Rectal smooth muscle tissue (tissue), 1 donor: ENCODE results near the gene SPECC1.
"Not testable (repeated sequence)": the region's sequence is repeated elsewhere in the genome, so short reads cannot be mapped to it uniquely, and the experiment has no call there.

Experiments used
- H3K27ac ChIP-seq: one replicate; pipeline ENCODE4 v1.7.0; 2013; ENCODE audit warnings: low read depth, low read length, inconsistent platforms
- H3K27me3 ChIP-seq: one replicate; pipeline ENCODE4 v1.7.0; 2013; ENCODE audit warnings: low read length; ENCODE audit not compliant: control insufficient read depth, insufficient read depth
- H3K36me3 ChIP-seq: one replicate; pipeline ENCODE4 v1.7.0; 2013; ENCODE audit warnings: low read length; ENCODE audit not compliant: control insufficient read depth, insufficient read depth
- H3K4me1 ChIP-seq: one replicate; pipeline ENCODE4 v1.7.0; 2013; ENCODE audit warnings: low read length; ENCODE audit not compliant: control insufficient read depth, insufficient read depth
- H3K4me3 ChIP-seq: one replicate; pipeline ENCODE4 v1.7.0; 2013; ENCODE audit warnings: low read length
- H3K9ac ChIP-seq: one replicate; pipeline ENCODE4 v1.7.0; 2013; ENCODE audit warnings: low read length

SPECC1 gene, protein sequence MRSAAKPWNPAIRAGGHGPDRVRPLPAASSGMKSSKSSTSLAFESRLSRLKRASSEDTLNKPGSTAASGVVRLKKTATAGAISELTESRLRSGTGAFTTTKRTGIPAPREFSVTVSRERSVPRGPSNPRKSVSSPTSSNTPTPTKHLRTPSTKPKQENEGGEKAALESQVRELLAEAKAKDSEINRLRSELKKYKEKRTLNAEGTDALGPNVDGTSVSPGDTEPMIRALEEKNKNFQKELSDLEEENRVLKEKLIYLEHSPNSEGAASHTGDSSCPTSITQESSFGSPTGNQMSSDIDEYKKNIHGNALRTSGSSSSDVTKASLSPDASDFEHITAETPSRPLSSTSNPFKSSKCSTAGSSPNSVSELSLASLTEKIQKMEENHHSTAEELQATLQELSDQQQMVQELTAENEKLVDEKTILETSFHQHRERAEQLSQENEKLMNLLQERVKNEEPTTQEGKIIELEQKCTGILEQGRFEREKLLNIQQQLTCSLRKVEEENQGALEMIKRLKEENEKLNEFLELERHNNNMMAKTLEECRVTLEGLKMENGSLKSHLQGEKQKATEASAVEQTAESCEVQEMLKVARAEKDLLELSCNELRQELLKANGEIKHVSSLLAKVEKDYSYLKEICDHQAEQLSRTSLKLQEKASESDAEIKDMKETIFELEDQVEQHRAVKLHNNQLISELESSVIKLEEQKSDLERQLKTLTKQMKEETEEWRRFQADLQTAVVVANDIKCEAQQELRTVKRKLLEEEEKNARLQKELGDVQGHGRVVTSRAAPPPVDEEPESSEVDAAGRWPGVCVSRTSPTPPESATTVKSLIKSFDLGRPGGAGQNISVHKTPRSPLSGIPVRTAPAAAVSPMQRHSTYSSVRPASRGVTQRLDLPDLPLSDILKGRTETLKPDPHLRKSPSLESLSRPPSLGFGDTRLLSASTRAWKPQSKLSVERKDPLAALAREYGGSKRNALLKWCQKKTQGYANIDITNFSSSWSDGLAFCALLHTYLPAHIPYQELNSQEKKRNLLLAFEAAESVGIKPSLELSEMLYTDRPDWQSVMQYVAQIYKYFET

GRCh38 chr17:20009302-20010098, at the start of gene SPECC1:
Gene SPECC1 (plus strand): TSS chr17:20009359. CDS start chr17:20096652, 87,293 bp downstream.
- peaks cover 11% of the 10 kb centered on the region for H3K27me3 ChIP-seq
- H3K27ac ChIP-seq, result no peak within 1 kb of the TSS

GRCh38 chr17:19962954-19963353, 46.2 kb upstream of the SPECC1 start:
- H3K4me3 ChIP-seq, H3K27me3 ChIP-seq, H3K27ac ChIP-seq, H3K36me3 ChIP-seq, H3K9ac ChIP-seq, H3K4me1 ChIP-seq: not testable (repeated sequence)

More at GRCh38 chr17:20009302-20010098, at the start of gene SPECC1:
- Histone ChIP-seq H3K4me3 (peak within 1 kb of the TSS; percentile 87), H3K36me3 (no peaks in the 10 kb centered on the region), H3K4me1 (peaks cover 5% of the 10 kb centered on the region), H3K9ac (peak within 1 kb of the TSS; percentile 11)

DNA sequence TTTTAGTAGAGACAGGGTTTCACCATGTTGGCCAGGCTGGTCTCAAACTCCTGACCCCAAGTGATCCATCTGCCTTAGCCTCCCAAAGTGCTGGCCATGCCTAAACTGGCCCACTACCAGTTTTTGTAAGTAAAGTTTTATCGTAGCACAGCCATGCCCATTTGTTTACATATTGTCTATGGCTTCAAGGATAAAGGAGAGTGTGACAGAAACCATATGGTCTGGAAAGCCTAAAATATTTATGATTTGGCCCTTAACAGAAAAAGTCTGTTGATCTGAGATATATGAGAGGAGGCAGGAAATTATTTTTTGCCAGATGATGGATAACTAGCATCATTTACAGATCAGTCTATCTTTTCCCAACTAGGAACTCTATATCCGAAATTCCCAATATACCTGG, 36.0 kb upstream of the SPECC1 start:
- peaks cover 4% of the 10 kb centered on the region for H3K36me3 ChIP-seq
- peaks cover 4% of the 10 kb centered on the region for H3K4me1 ChIP-seq
- H3K27ac ChIP-seq, result no peak overlapping the region
- H3K4me3 ChIP-seq, result no peak overlapping the region
- no peaks in the 10 kb centered on the region for H3K27me3 ChIP-seq
- H3K9ac ChIP-seq, result no peak overlapping the region

DNA sequence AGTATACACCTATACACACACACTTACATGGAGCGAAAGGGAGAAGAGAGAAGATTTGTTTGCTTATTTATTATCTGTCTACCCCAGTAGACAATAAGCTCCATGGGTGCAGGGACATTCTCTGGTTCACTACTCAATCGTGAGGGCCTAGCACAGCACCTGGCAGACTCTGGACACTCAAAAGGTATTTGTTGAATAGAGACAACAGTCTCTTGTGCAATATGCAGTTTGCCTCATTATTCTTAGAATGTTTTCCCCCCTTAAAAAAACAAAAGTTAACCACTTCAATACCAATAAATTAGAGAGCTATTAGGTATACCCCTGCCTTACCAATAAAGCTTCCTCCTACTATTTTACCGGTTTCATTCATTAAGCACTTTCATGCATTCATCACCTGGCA, 33.6 kb upstream of the SPECC1 start:
- H3K9ac ChIP-seq, result no peak overlapping the region
- H3K36me3 ChIP-seq, result no peaks in the 10 kb centered on the region
- no peaks in the 10 kb centered on the region for H3K27me3 ChIP-seq
- no peak overlapping the region for H3K27ac ChIP-seq
- H3K4me3 ChIP-seq, result no peak overlapping the region
- H3K4me1 ChIP-seq, result peaks cover 4% of the 10 kb centered on the region

GRCh38 chr17:19977293-19978208, 31.6 kb upstream of the SPECC1 start, which contains the start of gene AKAP10:
Gene AKAP10 (minus strand): TSS chr17:19977828. CDS start chr17:19977679, 149 bp downstream.
- H3K27ac ChIP-seq, result peak within 1 kb of the TSS; percentile 83

DNA sequence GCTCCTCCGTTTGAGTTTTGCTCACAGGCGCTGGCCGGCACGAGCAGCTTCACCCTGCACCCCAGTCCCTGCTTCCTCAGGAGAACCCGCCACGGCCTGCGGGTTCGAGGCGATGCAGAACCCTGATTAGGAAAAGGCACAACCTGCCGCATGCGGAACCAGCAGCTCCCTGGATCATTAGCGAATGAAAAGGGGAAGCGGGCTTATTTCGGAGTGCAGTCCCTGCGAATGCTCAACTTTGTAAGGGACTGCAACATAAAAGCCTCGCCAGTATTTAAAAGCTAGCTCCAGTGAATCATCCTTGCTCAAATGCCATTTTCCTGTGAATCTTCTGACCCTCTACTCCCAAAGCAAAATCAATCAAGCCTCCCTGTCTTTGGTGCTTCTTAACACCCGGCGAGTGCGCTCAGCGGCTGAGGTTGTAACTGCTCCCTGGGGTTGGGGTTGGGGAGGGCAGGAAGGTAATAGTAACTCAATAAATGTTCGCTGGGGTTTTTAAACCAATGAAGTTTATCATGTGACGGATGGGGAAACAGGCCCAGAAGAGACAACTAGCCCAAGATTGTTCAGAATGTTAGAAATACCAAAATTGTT, 30.9 kb upstream of the SPECC1 start:
- no peaks in the 10 kb centered on the region for H3K27me3 ChIP-seq
- peaks cover 4% of the 10 kb centered on the region for H3K4me1 ChIP-seq
- H3K9ac ChIP-seq, result peak overlapping the region; percentile 25
- peak overlapping the region; percentile 83 for H3K27ac ChIP-seq
- peak overlapping the region; percentile 86 for H3K4me3 ChIP-seq
- H3K36me3 ChIP-seq, result no peaks in the 10 kb centered on the region

More at GRCh38 chr17:19977293-19978208, 31.6 kb upstream of the SPECC1 start, which contains the start of gene AKAP10:
- H3K27me3 ChIP-seq, result no peaks in the 10 kb centered on the region
- peak within 1 kb of the TSS; percentile 86 for H3K4me3 ChIP-seq
- no peaks in the 10 kb centered on the region for H3K36me3 ChIP-seq
- peaks cover 4% of the 10 kb centered on the region for H3K4me1 ChIP-seq
- peak within 1 kb of the TSS; percentile 56 for H3K9ac ChIP-seq

GRCh38 chr17:19978805-19979211, 30.4 kb upstream of the SPECC1 start:
- Histone ChIP-seq H3K9ac (no peak overlapping the region), H3K4me3 (peak overlapping the region; percentile 86), H3K27ac (no peak overlapping the region)

DNA sequence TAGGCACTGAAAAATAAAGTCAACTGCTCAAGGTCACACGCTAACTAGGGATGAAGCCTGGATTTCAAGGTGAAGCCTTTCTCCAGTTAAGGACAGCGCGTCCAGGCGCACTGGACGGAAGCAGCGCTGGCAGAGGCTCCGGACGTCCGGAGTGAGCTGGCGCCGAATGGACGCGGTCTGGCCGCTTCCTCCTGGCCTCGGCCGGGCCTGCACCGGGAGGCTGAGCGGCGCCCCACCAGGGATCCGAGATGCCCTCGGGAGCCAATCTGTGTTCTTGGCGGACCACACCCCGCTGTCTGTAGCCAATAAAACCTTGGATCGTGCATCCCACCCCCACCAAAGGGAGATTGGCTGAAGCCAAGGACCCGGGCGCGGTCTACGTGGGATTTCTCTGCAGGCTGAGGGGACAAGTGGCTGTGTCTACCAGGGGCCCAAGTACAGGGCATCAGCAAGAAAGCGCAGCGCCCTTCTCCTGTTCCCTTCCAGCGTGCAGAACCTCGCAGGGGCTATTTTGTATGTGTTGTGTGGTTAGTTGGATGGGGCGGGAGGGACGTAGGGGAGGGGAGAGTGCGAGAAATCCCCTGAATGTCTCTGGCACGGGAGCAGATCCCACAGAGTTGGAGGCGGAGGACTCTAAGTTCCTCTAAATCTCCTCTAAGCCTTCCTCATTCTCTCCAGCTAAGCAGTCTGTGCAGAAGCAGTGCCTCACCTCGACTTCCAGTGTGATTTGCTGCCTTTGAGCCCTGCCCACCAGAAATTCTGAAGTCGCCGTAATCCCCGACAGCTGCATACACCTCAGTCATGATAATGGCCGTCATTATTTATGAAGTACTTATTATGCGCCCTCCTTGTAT, 29.0 kb upstream of the SPECC1 start:
- H3K27me3 ChIP-seq, result no peaks in the 10 kb centered on the region
- H3K27ac ChIP-seq, result no peak overlapping the region
- no peak overlapping the region for H3K4me3 ChIP-seq
- H3K36me3 ChIP-seq, result no peaks in the 10 kb centered on the region
- H3K4me1 ChIP-seq, result peaks cover 4% of the 10 kb centered on the region
- H3K9ac ChIP-seq, result no peak overlapping the region

More at GRCh38 chr17:19978805-19979211, 30.4 kb upstream of the SPECC1 start:
- H3K4me1 ChIP-seq, result peaks cover 4% of the 10 kb centered on the region
- no peaks in the 10 kb centered on the region for H3K27me3 ChIP-seq
- no peaks in the 10 kb centered on the region for H3K36me3 ChIP-seq

- Histone ChIP-seq H3K36me3 (no peaks in the 10 kb centered on the region), H3K27me3 (no peaks in the 10 kb centered on the region)
Observed at GRCh38 chr17:19986941-19987861, 22.0 kb upstream of the SPECC1 start.

More at GRCh38 chr17:19986941-19987861, 22.0 kb upstream of the SPECC1 start:
- Histone ChIP-seq H3K9ac (no peak overlapping the region), H3K4me1 (no peaks in the 10 kb centered on the region), H3K27ac (no peak overlapping the region), H3K4me3 (no peak overlapping the region)
